Tibial nerve (tissue), 4 donors: Measurements from ENCODE around the gene MEX3D.

ENCODE experiments used
- EP300 ChIP-seq, 2 donors: sonication (generic); formaldehyde crosslinking; IDR thresholded peaks; one replicate each; pipeline ENCODE4 v1.6.1; 2017; ENCODE audit warnings: antibody characterized with exemption in 2 of 2, mild to moderate bottlenecking in 1 of 2
- POLR2A ChIP-seq, 2 donors: fragments of 450-650 bp; IDR thresholded peaks; one replicate each; pipeline ENCODE4 v1.6.1; 2017; ENCODE audit warnings: antibody characterized with exemption in 2 of 2, mild to moderate bottlenecking in 2 of 2, moderate library complexity in 2 of 2
- TF ChIP-seq, protein P1 (sequence below), 5 experiments: fragments of 200-600 bp in 3 of 5; fragments of 450-650 bp in 2 of 5; sonication (generic) in 3 of 5; IDR thresholded peaks; one replicate each; pipeline ENCODE4 v1.5.1; 2016 to 2019; ENCODE audit warnings: antibody characterized with exemption in 5 of 5, mild to moderate bottlenecking in 3 of 5, moderate library complexity in 2 of 5

- TF ChIP-seq, protein P1, sequence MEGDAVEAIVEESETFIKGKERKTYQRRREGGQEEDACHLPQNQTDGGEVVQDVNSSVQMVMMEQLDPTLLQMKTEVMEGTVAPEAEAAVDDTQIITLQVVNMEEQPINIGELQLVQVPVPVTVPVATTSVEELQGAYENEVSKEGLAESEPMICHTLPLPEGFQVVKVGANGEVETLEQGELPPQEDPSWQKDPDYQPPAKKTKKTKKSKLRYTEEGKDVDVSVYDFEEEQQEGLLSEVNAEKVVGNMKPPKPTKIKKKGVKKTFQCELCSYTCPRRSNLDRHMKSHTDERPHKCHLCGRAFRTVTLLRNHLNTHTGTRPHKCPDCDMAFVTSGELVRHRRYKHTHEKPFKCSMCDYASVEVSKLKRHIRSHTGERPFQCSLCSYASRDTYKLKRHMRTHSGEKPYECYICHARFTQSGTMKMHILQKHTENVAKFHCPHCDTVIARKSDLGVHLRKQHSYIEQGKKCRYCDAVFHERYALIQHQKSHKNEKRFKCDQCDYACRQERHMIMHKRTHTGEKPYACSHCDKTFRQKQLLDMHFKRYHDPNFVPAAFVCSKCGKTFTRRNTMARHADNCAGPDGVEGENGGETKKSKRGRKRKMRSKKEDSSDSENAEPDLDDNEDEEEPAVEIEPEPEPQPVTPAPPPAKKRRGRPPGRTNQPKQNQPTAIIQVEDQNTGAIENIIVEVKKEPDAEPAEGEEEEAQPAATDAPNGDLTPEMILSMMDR (IDR thresholded peaks at IDR 0.05): peak in 2 of 5 experiments; percentile 8 to 42
- peak in 1 of 2 donors; percentile 58 for TF ChIP-seq EP300 (IDR thresholded peaks at IDR 0.05)
- peak; percentile 67 to 82 for TF ChIP-seq POLR2A (IDR thresholded peaks at IDR 0.05)
These were observed 24.1 kb upstream of the MEX3D start for GRCh38 chr19:1592024-1592754.
